Lung (tissue), 12 donors: ENCODE results near the gene GRK3. TPM values are rescaled to one million over a fixed set of nuclear protein-coding genes. Genes with fewer than 3 reads are reported as not detected.
"Not testable (repeated sequence)": the region's sequence is repeated elsewhere in the genome, so short reads cannot be mapped to it uniquely, and the experiment has no call there.

Experiments
- ATAC-seq: fragments of 200-7000 bp; cut with Tn5 transposase; one replicate; pipeline ENCODE4 v1.9.1; 2020; ENCODE audit warnings: moderate number of reproducible peaks; ENCODE audit not compliant: insufficient read depth, low FRiP score
- DNase-seq, 3 donors: peaks; one replicate each; pipeline ENCODE4 v3.0.0-alpha.2; 2013 to 2017
- H3K27ac ChIP-seq, 2 donors: one replicate each; pipeline ENCODE4 v1.5.1; 2013; ENCODE audit warnings: mild to moderate bottlenecking in 2 of 2, moderate library complexity in 2 of 2, control low read depth in 1 of 2, inconsistent platforms in 1 of 2, low read depth in 1 of 2, low read length in 1 of 2
- H3K27me3 ChIP-seq, 3 donors: one replicate each; pipeline ENCODE4 v1.5.1; 2013; ENCODE audit warnings: low read length in 2 of 3; ENCODE audit not compliant: control insufficient read depth in 3 of 3, insufficient read depth in 3 of 3
- H3K36me3 ChIP-seq, 4 donors: one replicate each; pipeline ENCODE4 v1.5.1; 2013; ENCODE audit warnings: low read length in 4 of 4, mild to moderate bottlenecking in 1 of 4, moderate library complexity in 1 of 4; ENCODE audit not compliant: control insufficient read depth in 4 of 4, insufficient read depth in 4 of 4
- H3K4me1 ChIP-seq, 5 donors: one replicate each; pipeline ENCODE4 v1.5.1; 2013; ENCODE audit warnings: low read length in 5 of 5, mild to moderate bottlenecking in 2 of 5, moderate library complexity in 1 of 5; ENCODE audit not compliant: control insufficient read depth in 5 of 5, insufficient read depth in 5 of 5
- H3K4me3 ChIP-seq: one replicate; pipeline ENCODE4 v1.5.1; 2013; ENCODE audit warnings: mild to moderate bottlenecking, control low read depth, moderate library complexity
- H3K9ac ChIP-seq, 2 donors: one replicate each; pipeline ENCODE4 v1.5.1; 2013; ENCODE audit warnings: low read length in 2 of 2, control low read depth in 1 of 2; ENCODE audit not compliant: insufficient read depth in 1 of 2
- H3K9me3 ChIP-seq, 4 donors: one replicate each; pipeline ENCODE4 v1.5.1; 2013; ENCODE audit warnings: low read length in 3 of 4, mild to moderate bottlenecking in 1 of 4, moderate library complexity in 1 of 4; ENCODE audit not compliant: control insufficient read depth in 4 of 4, insufficient read depth in 3 of 4
- WGBS, 2 donors: extraction: QIAGEN DNeasy Blood & Tissue Kit; methylation state at CpG; one replicate each; pipeline ENCODE4 v1.1.7; 2013; 5-methylcytosine and 5-hydroxymethylcytosine counted together
- polyA plus RNA-seq, 2 donors: library from polyadenylated mRNA; stranded (reverse); fragments of 200-250 nt; gene quantifications; one replicate each; pipeline ENCODE4 v1.2.1, GENCODE V29; 2013
- total RNA-seq, 2 donors: library from RNA; depleted of rRNA in 1 of 2; stranded (reverse); fragments of >200 nt in 1 of 2; gene quantifications; one replicate each; pipeline ENCODE4 v1.2.1, GENCODE V29; 2014 to 2021
- TF ChIP-seq, protein P1 (sequence below): IDR thresholded peaks from 2 replicates; pipeline ENCODE4 v1.5.1; 2012; ENCODE audit warnings: mild to moderate bottlenecking; ENCODE audit errors: control extremely low read depth, extremely low read depth
- donor health status: control.
- donor health status: control.
- donor health status: Bipolar disorder and iron deficiency.
- donor health status: healthy.
- donor health status: DM: yes; HTN: yes; CAD: no.

The GRK3 gene
- total and polyA plus RNA-seq, 4 donors = 5.0 to 27.3 (median 18.0) TPM

DNA sequence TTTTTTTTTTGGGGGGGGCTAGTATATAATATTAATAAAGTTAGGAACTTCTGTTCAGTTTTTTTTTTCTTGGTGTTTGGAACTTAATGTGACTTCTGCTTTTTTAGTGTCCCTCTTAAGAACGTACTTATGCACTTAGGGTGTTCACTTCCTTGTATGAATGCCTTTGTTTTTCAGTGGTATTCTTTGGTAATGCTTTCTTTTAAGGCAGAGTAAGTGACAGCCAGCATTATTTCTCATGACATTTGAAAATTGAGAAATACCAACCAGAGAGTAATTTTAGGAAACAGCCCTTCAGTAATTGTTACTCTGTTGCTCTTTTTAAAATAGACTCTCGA lies 2.4 kb downstream of the GRK3 start:
- ATAC-seq (peak; percentile 24), DNase-seq (no peak)
- TF ChIP-seq, protein P1, sequence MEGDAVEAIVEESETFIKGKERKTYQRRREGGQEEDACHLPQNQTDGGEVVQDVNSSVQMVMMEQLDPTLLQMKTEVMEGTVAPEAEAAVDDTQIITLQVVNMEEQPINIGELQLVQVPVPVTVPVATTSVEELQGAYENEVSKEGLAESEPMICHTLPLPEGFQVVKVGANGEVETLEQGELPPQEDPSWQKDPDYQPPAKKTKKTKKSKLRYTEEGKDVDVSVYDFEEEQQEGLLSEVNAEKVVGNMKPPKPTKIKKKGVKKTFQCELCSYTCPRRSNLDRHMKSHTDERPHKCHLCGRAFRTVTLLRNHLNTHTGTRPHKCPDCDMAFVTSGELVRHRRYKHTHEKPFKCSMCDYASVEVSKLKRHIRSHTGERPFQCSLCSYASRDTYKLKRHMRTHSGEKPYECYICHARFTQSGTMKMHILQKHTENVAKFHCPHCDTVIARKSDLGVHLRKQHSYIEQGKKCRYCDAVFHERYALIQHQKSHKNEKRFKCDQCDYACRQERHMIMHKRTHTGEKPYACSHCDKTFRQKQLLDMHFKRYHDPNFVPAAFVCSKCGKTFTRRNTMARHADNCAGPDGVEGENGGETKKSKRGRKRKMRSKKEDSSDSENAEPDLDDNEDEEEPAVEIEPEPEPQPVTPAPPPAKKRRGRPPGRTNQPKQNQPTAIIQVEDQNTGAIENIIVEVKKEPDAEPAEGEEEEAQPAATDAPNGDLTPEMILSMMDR = no peak
- H3K27ac ChIP-seq = no peak overlapping the region
- H3K27me3 ChIP-seq = no peaks in the 10 kb centered on the region
- H3K9me3 ChIP-seq = no peaks in the 10 kb centered on the region
- no peaks in the 10 kb centered on the region for H3K36me3 ChIP-seq
- peak overlapping the region in 1 of 2 donors; percentile 53 for H3K9ac ChIP-seq
- H3K4me1 ChIP-seq = peaks cover 2 to 43% (median 6%) of the 10 kb centered on the region in 5 donors
- 22 to 27% methylated on average over 2 of the region's 2 CpGs for WGBS, 2 donors
- H3K4me3 ChIP-seq = no peak overlapping the region

DNA sequence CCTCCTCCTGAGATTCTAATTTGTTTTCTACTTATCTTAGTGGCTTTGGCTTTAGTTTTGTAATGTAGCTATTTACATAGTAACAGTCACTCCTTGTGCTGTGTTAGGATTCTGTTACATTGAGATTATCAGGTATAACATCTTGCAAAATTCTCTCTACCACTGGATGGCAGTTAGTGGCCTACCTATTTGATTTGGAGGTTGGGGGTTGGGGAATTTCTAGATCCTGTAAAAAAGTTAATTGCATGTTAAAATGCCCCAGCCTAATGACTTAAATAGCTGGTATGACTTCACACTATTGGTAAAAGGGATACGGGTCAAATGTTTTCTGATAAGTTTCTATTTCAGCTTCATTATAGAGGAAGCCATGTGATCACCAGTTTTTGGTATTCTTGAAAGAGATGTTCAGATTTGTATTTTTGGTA lies 2.8 kb downstream of the GRK3 start:
- DNase-seq (no peak), ATAC-seq (no peak)
- Histone ChIP-seq H3K27ac (no peak overlapping the region), H3K27me3 (no peaks in the 10 kb centered on the region), H3K4me1 (peaks cover 2 to 43% (median 6%) of the 10 kb centered on the region in 5 donors), H3K36me3 (no peaks in the 10 kb centered on the region), H3K9ac (peak overlapping the region in 1 of 2 donors; percentile 53), H3K9me3 (no peaks in the 10 kb centered on the region), H3K4me3 (no peak overlapping the region)
- 42 to 52% methylated on average over 1 of the region's 1 CpG for WGBS, 2 donors
- TF ChIP-seq, protein P1 = no peak

DNA sequence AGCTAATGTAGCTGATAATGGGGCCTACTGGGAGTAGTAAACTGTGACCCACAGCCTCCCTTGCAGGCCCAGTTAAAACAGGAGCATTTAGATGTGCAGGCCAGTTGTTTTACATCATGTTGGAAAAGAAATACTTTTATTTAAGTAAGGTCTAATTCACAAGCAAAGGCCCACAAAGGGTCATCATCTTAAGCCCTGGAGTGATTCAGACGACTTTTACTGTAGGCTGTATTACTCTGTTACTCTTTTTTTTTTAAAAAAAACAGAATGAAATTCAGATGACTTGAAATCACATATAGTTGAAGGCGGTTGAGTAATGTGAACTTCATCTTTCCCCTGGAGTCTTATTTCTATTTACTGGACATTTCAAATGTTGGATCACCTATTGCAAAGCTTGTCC lies 3.6 kb downstream of the GRK3 start:
- H3K4me3 ChIP-seq, DNase-seq, ATAC-seq, H3K27ac ChIP-seq, H3K9ac ChIP-seq, H3K27me3 ChIP-seq, H3K9me3 ChIP-seq, H3K36me3 ChIP-seq: not testable (repeated sequence)
- H3K4me1 ChIP-seq = peaks cover 2 to 43% (median 6%) of the 10 kb centered on the region in 5 donors
- WGBS, 2 donors = 75% methylated on average over 2 of the region's 2 CpGs

DNA sequence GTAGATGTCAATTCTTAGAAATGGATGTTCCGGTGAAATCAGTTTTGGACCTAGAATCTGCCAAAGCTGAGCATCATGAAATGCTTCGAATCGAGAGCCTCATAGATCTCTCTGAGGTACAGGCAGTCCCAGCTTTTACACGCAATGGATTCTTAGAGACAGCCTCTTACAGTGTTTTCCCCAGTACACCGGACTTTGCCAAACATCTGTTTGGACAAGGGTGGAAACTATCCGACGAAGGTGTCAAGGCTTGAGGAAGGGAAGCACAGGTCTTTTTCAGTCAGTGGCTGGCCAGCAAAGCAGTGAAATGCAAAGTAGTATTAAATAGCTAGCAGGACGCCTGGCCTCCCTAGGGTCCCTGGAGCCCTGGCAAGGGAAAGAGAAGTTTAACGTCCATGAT lies 4.9 kb downstream of the GRK3 start:
- TF ChIP-seq, protein P1 = no peak
- ATAC-seq (no peak), DNase-seq (no peak)
- no peak overlapping the region for H3K9ac ChIP-seq
- H3K9me3 ChIP-seq = no peaks in the 10 kb centered on the region
- no peaks in the 10 kb centered on the region for H3K36me3 ChIP-seq
- WGBS, 2 donors = 71 to 74% methylated on average over 9 of the region's 9 CpGs
- no peaks in the 10 kb centered on the region for H3K27me3 ChIP-seq
- H3K4me3 ChIP-seq = no peak overlapping the region
- no peak overlapping the region for H3K27ac ChIP-seq
- H3K4me1 ChIP-seq = peaks cover 2 to 30% (median 6%) of the 10 kb centered on the region in 5 donors
